ENCODE results near the gene MPO.

MPO gene

DNA sequence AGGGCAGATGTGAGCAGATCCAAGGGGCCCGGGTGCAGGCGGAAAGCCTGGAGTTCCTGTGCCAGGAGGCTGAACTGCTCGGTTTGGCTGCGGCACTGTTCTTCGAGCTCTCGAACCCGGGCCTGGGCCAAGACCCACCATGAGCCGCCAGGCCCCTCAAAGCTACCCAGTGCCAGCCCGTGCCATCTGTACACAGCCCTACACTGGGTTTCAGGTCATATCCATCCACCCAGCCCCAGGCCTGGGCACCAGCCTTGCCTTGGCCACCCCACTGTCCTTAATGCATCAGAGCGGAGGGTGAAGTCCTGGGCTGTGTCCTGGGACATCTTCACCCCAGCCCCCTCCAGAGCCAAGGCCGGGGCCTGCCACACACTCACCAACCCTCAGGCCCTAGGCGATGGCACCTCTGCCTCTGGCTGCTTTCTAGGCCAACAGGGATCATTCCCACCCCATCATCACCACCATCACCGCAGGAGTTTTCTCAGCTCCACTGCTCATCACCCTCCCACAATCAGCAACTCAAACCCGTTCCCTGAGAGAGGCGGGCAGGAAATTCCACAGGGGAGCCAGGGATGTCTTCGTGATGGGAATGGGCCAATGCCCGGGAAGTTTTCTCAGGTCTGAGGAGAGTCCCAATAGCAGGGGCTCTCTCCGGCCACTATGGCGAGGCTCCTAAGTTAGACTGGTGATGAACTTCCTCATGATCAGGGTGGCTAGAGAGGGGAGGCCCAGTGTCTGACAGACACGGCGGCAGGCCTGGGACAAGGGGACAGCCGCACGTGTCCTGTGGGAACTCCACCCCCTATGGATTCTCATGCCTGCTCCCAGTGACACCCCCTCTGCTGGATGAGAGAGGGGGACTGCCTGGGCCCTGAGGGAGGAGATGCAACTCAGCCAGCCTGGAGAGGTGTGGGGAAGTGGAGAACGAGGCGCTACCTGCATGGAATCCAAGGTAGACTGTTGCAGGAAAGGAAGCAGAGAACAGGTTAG is 38.7 kb upstream of the MPO start:
- no peak for DNase-seq

DNA sequence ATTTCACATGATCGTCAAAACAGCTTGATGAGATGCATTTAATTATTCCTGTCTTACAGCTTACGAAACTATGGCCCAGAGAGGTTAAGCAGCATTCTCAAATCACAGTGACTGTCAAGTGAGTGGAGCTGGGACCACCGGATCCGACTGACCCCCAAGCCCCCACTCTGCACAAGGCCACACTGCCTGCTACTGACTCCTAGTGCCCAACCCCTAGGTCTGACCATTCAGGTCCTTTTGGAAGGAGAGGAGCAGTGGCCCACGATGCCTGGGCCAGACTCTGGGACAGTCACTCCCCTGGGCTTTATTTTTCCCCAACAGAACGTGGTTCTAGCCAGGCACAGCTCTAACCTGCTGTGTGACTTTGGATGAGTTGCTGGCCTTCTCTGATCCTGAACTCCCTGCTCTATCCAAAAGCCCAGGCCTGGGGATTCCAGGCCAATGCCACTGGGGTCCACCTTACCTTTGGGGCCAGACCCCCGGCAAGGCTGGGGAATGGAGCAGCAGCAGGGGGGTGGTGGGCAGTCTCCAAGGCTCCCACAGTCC is 38.0 kb upstream of the MPO start:
- DNase-seq: no peak

DNA sequence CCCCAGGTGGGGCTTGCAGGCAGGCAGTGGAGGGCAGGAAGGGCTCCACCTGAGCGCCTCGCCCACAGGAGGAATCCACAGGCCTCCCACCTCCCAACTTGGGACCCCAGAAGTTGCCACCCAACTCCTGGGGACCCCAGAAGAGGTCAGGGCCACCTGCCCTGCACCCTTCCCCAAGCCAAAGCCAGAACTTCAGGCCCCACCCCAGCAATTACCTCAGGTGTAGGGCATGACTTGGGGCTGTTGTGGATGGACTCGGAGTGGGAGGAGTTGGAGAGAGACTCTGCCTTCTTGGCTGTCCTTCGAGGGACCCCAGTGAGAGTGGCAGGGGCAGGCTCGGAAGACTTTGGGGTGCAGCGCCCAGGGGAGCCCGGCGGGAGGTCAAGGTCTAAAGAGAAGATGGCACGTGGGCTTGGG is 37.3 kb upstream of the MPO start:
- peak; percentile 6 for DNase-seq

- DNase-seq: peak; percentile 69
Observed at GRCh38 chr17:58317421-58318064, 36.8 kb upstream of the MPO start.

GRCh38 chr17:58316260-58316960 is 35.7 kb upstream of the MPO start:
- DNase-seq: peak; percentile 5

DNA sequence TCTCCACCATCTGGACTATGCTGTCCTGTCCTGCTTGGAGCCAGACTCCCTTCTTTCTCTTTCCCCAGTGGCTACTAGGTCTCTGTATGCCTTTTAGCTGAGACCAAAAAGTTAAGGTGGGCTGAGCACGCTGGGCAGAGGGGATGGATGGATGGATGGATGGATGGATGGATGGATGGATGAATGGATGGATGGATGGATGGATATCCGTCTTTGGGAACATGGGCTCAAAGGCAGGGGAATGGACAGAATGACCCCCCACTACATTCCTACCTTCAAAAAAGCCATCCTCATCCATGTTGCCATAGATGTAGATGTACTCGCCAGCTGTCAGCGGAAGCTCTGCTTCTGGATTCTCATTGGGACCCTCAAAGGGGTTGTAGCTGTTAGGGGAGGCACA is 35.0 kb upstream of the MPO start:
- DNase-seq: no peak

- DNase-seq: peak; percentile 4
Observed at GRCh38 chr17:58315281-58315711, 34.6 kb upstream of the MPO start.

GRCh38 chr17:58314706-58315015 is 33.9 kb upstream of the MPO start:
- peak; percentile 1 for DNase-seq

GRCh38 chr17:58313815-58314705 is 33.3 kb upstream of the MPO start:
- no peak for DNase-seq

DNA sequence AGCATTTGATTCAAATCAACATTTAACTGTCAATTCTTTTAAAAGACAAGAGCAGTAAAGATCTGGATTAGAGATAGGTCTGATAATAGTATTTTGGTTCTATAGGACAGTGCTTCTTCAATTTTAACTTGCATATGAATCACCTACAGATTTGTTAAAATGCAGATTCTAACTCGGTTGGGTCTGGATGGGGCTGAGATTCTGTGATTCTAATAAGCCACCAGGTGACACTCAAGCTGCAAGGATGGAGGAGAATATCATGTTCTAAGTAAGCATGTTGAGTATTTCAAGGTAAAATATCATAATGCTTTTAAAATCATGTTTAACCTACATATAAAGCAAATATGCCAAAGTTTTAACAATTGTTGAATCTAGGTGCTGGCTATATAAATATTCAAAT is 32.1 kb upstream of the MPO start:
- no peak for DNase-seq

- peak; percentile 7 for DNase-seq
Observed at GRCh38 chr17:58312021-58312630, 31.4 kb upstream of the MPO start.

- no peak for DNase-seq
Observed at GRCh38 chr17:58311429-58311894, 30.7 kb upstream of the MPO start.

DNA sequence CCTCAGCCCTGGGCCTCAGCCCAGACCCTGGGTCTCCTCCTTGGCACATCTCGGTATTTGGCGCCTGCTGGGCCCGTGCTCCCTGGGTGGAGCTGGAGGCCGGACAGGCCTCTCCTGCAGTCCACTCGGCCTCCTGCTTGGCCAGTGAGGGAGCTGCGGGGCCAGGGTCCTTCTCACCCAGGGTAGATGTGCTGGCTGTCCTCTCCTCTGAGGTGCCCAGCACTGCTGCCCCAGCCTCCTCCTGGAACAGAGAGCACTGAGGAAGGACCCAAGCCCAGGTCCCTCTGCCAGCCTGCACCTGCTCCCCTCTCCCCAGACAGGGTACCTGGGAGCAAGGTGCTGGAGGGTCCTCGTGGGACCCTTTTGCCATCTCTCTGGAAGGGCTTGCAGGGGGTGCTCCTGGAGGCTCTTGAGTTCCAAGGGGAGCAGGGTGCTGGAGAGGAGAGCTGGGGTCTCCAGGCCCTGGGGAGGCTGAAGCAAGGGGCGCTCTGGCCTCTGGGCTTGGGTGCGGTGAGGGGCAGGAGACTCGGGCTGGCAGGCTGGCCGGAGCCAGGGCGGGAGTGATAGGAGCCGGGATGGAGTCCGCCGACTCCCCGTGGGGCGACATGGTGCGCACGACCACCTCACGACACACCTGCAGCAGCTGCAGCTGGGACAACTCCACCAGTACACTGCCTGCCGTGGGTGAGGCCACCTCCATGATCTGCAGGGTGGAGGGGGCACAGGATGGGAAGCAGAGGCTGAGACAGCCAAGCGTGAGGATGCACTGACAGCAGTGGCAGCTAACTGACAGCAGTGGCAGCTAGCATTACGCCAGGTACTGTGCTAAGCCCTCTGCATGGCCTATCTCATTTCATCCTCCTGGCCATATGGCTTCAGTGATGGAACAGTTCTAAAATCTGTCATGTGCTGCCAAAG is 30.0 kb upstream of the MPO start:
- no peak for DNase-seq

GRCh38 chr17:58309918-58310259 is 29.2 kb upstream of the MPO start:
- DNase-seq: no peak

GRCh38 chr17:58308985-58309917 is 28.5 kb upstream of the MPO start:
- no peak for DNase-seq

DNA sequence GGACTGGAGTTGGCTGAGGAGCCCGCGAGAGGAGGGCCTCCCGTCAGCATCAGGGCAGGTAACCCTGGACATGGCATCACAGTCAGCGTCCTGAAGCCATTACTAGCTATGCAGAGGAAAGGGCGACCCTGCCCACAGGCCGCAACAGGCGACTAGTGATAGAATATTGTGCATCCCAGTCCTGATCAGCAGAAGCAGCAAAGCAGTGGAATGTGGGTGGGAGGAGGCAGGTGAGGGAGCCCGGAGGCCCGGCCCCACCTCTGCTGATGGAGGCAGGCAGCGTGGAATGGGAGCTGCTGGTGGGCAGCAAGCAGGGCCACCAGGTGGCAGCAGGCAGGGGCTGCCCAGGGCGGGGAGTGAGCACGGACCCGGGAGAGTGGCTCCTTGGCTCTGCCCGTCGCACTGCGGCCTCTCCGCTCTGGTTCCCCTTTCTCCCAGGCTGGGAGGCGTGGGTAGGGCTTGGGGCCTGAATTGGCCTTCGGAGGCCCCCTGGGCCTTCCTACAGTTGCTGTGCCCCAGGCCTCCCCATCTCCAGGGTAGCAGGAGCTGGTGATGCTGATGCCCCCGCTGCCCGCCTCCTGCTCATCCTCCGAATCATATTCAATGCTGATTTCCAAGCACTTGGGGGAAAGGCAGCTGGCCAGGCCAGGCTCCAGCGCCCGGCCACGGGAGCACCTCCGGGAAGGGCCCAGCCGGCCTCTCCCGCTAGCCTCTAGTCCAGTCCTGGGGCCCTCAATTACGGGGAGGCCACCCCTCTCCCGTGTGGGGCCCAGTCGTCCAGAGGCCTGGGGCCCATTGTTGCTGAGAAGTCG is 27.6 kb upstream of the MPO start:
- DNase-seq: no peak

- DNase-seq: no peak
Observed at GRCh38 chr17:58307468-58308172, 26.9 kb upstream of the MPO start.

All from activated CD4-positive, alpha-beta T cell treated with anti-CD3 and anti-CD28 coated beads for 1 hour (primary cell).